GM12892 (cell line): ENCODE data around the gene CACNA2D3.

Source experiments
- DNase-seq: peaks from one replicate; pipeline ENCODE4 v3.0.0; 2011; ENCODE audit not compliant: insufficient read length
- FAIRE-seq: peaks from 2 replicates; lab custom pipeline; 2011; peaks lifted over from hg19 to GRCh38; lab: Jason Lieb, UNC
- POLR2A ChIP-seq: IDR thresholded peaks from 2 replicates; pipeline ENCODE4 v1.6.1; 2011; ENCODE audit warnings: low read depth, low read length, control low read depth
- POLR2AphosphoS5 ChIP-seq: IDR thresholded peaks from 2 replicates; pipeline ENCODE4 v1.6.1; 2011; ENCODE audit warnings: low read depth, low read length, control low read depth
- TAF1 ChIP-seq: IDR thresholded peaks from 2 replicates; pipeline ENCODE4 v1.6.1; 2011; ENCODE audit warnings: low read depth, mild to moderate bottlenecking, control low read depth, low read length, borderline replicate concordance

Gene CACNA2D3

GRCh38 chr3:54915181-54915580 is 792.8 kb downstream of the CACNA2D3 start:
- no peak for DNase-seq
- no peak for TF ChIP-seq POLR2A
- TF ChIP-seq TAF1, result no peak
- TF ChIP-seq POLR2AphosphoS5, result no peak
- FAIRE-seq, result no peak

GRCh38 chr3:54915976-54916375 is 793.6 kb downstream of the CACNA2D3 start:
- FAIRE-seq (no peak), DNase-seq (no peak)
- TF ChIP-seq POLR2AphosphoS5, result no peak
- no peak for TF ChIP-seq TAF1
- no peak for TF ChIP-seq POLR2A

GRCh38 chr3:54916732-54917131 is 794.4 kb downstream of the CACNA2D3 start:
- TF ChIP-seq POLR2A, result no peak
- no peak for TF ChIP-seq POLR2AphosphoS5
- DNase-seq (no peak), FAIRE-seq (no peak)

- FAIRE-seq, result no peak
- no peak for TF ChIP-seq POLR2A
- TF ChIP-seq TAF1, result no peak
- no peak for TF ChIP-seq POLR2AphosphoS5
- DNase-seq, result no peak
Observed at GRCh38 chr3:54917174-54917573, 794.8 kb downstream of the CACNA2D3 start.

GRCh38 chr3:54917862-54918261 is 795.5 kb downstream of the CACNA2D3 start:
- DNase-seq, result no peak

GRCh38 chr3:54918516-54918915 is 796.2 kb downstream of the CACNA2D3 start:
- TF ChIP-seq POLR2AphosphoS5 (no peak), POLR2A (no peak), TAF1 (no peak)
- DNase-seq, result no peak
- no peak for FAIRE-seq

More at GRCh38 chr3:54917862-54918261, 795.5 kb downstream of the CACNA2D3 start:
- TF ChIP-seq TAF1 (no peak), POLR2AphosphoS5 (no peak), POLR2A (no peak)
- no peak for FAIRE-seq

GRCh38 chr3:54928046-54928770 is 805.9 kb downstream of the CACNA2D3 start, which contains the start of gene LRTM1:
LRTM1 (minus strand) TSS chr3:54928059; CDS start chr3:54927911, 148 bp downstream.
- no peak for DNase-seq
- no peak for FAIRE-seq
- no peak for TF ChIP-seq TAF1
- no peak for TF ChIP-seq POLR2A
- no peak for TF ChIP-seq POLR2AphosphoS5

GRCh38 chr3:54931182-54931581 is 808.8 kb downstream of the CACNA2D3 start:
- no peak for FAIRE-seq
- DNase-seq, result no peak

GRCh38 chr3:54932606-54933005 is 810.3 kb downstream of the CACNA2D3 start:
- DNase-seq (no peak), FAIRE-seq (no peak)
- TF ChIP-seq TAF1 (no peak), POLR2AphosphoS5 (no peak), POLR2A (no peak)

More at GRCh38 chr3:54931182-54931581, 808.8 kb downstream of the CACNA2D3 start:
- TF ChIP-seq TAF1, result no peak
- no peak for TF ChIP-seq POLR2AphosphoS5
- TF ChIP-seq POLR2A, result no peak

- TF ChIP-seq POLR2A (no peak), POLR2AphosphoS5 (no peak), TAF1 (no peak)
- FAIRE-seq (no peak), DNase-seq (no peak)
Observed at GRCh38 chr3:54935869-54936268, 813.5 kb downstream of the CACNA2D3 start.

- DNase-seq, result no peak
- no peak for FAIRE-seq
- no peak for TF ChIP-seq TAF1
- TF ChIP-seq POLR2AphosphoS5, result no peak
- TF ChIP-seq POLR2A, result no peak
Observed at GRCh38 chr3:54936561-54936960, 814.2 kb downstream of the CACNA2D3 start.
